ENCODE measurements around the gene POLDIP2. TPM values are rescaled to one million over a fixed set of nuclear protein-coding genes. Genes with fewer than 3 reads are reported as not detected.

POLDIP2 gene
- polyA plus RNA-seq, 1 of the 3 experiments (the other 2 are of a cell fraction): 98.1 TPM

DNA sequence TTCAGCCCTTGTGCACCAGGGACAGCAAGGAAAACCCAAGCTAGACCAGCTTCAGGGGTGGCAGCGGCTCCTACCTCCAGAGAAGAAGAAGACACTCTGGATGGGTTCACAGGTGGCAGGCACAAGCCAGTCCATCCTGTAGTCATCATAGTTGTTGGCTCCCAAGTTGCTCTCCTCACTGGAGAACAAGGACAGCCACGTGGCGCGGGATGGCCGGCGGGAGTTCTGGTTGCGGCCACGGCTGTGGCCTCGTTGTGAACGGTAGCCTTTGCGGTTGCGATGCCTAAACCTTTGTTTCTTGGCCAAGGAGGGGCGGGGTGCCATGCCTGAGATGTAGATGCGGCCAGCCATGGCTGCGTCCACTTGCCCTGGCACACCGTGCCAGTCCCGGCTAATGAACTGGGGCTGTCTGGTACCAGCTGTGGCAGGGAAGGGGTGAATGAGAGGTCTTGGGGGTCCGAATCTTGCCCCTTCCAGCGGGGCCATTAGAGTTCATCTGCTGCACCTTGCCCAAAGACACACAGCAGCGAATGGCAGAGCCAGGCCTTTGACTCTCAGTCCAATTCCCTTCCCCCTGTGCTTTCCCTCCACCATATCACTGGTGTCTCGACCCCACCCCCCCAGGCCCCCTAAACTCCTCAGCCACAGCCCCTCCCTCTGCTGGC is 10.4 kb upstream of the POLDIP2 start:
- peaks cover 4% of the 10 kb centered on the region; the same call in 1 of the 2 replicates for H3K79me2 ChIP-seq (ENCODE audit: insufficient read depth)
- no peak for TF ChIP-seq MEF2A (IDR thresholded peaks at IDR 0.05; ENCODE audit: borderline replicate concordance, low read depth)
- no peak for TF ChIP-seq ELF1 (IDR thresholded peaks at IDR 0.05)
- no peak for TF ChIP-seq GATA2 (CRISPR knock-in tag; IDR thresholded peaks at IDR 0.05)
- TF ChIP-seq EP300 (IDR thresholded peaks at IDR 0.05; ENCODE audit: borderline replicate concordance in 1 of 2, low read depth in 1 of 2, low read length in 1 of 2): no peak
- no peak for TF ChIP-seq FOXM1 (IDR thresholded peaks at IDR 0.05; ENCODE audit: low read depth)
- no peak for TF ChIP-seq POLR2AphosphoS5 (IDR thresholded peaks at IDR 0.05; ENCODE audit: low read depth, low read length)
- no peak for TF ChIP-seq FOSL2 (IDR thresholded peaks at IDR 0.05; ENCODE audit: borderline replicate concordance, low read depth)
- TF ChIP-seq RXRA (IDR thresholded peaks at IDR 0.05; ENCODE audit: borderline replicate concordance, low read depth): no peak
- TF ChIP-seq, protein P1, sequence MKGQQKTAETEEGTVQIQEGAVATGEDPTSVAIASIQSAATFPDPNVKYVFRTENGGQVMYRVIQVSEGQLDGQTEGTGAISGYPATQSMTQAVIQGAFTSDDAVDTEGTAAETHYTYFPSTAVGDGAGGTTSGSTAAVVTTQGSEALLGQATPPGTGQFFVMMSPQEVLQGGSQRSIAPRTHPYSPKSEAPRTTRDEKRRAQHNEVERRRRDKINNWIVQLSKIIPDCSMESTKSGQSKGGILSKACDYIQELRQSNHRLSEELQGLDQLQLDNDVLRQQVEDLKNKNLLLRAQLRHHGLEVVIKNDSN (IDR thresholded peaks at IDR 0.05; ENCODE audit: borderline replicate concordance, low read depth): no peak
- no peak overlapping the region for H3K4me3 ChIP-seq (ENCODE audit: low read depth in 2 of 2, low read length in 1 of 2)
- no peak overlapping the region for H3K4me2 ChIP-seq
- peaks cover 21% of the 10 kb centered on the region for H3F3A ChIP-seq (replicated peaks; ENCODE audit: insufficient read depth)
- no peaks in the 10 kb centered on the region for H3K9me3 ChIP-seq
- ChIA-PET CTCF (interaction anchor here (1.3 kb wide), 1 partner anchor 22 kb away, joined by 4 read pairs; no protein-coding TSS in a partner anchor), POLR2A (no interaction called here)
- H3K36me3 ChIP-seq (replicated peaks in 1 of 2; ENCODE audit: control insufficient read depth in 1 of 2, insufficient read depth in 2 of 2, low read length in 1 of 2): peaks cover 0 to 16% of the 10 kb centered on the region in 2 experiments
- no peak overlapping the region for H2AFZ ChIP-seq (ENCODE audit: low read depth)
- DNase-seq: no peak
- H3K4me1 ChIP-seq (ENCODE audit: control insufficient read depth in 1 of 2, insufficient read depth in 2 of 2, low read depth in 1 of 2, low read length in 1 of 2): peaks cover 7 to 18% of the 10 kb centered on the region in 2 experiments
- peaks cover 3% of the 10 kb centered on the region for H4K20me1 ChIP-seq (ENCODE audit: insufficient read depth)
- no peaks in the 10 kb centered on the region for H3K9me2 ChIP-seq
- WGBS (ENCODE audit: low lambda C conversion rate): 79% methylated on average over 6 of the region's 21 CpGs
- no peaks in the 10 kb centered on the region for H3K27me3 ChIP-seq (ENCODE audit: insufficient read depth)
- no peak overlapping the region for H3K9ac ChIP-seq
- H3K27ac ChIP-seq (ENCODE audit: low read depth in 2 of 2, low read length in 1 of 2): no peak overlapping the region

DNA sequence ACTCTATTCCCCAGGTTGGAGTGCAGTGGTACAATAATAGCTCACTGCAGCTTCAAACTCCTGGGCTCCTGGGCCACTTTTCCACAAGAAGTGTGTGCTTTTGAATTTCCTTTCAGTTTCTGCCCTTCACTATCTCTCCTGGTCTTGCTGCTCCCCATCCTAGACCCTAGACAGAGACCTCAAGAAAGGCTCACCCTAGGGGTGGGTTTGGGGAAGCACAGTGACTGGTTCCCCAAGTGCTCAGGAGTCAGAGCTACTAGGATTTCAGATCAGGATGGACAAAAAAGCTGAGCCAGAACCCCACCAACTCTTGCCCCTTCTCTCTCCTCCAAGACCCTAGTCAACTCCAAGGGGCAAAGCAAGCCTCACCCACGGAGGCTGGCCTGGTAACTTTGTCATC is 9.3 kb upstream of the POLDIP2 start:
- Histone ChIP-seq H3K9me2 (no peaks in the 10 kb centered on the region), H3F3A (replicated peaks; ENCODE audit: insufficient read depth) (peaks cover 21% of the 10 kb centered on the region), H3K4me2 (no peak overlapping the region), H3K79me2 (ENCODE audit: insufficient read depth) (no peaks in the 10 kb centered on the region), H3K27me3 (ENCODE audit: insufficient read depth) (no peaks in the 10 kb centered on the region), H4K20me1 (ENCODE audit: insufficient read depth) (no peaks in the 10 kb centered on the region), H3K4me3 (ENCODE audit: low read depth in 2 of 2, low read length in 1 of 2) (no peak overlapping the region), H3K9ac (no peak overlapping the region), H3K36me3 (replicated peaks in 1 of 2; ENCODE audit: control insufficient read depth in 1 of 2, insufficient read depth in 2 of 2, low read length in 1 of 2) (peaks cover under 1 to 21% of the 10 kb centered on the region in 2 experiments), H3K27ac (ENCODE audit: low read depth in 2 of 2, low read length in 1 of 2) (no peak overlapping the region), H3K4me1 (ENCODE audit: control insufficient read depth in 1 of 2, insufficient read depth in 2 of 2, low read depth in 1 of 2, low read length in 1 of 2) (peaks cover 7 to 15% of the 10 kb centered on the region in 2 experiments), H2AFZ (ENCODE audit: low read depth) (no peak overlapping the region), H3K9me3 (no peaks in the 10 kb centered on the region)
- TF ChIP-seq, protein P2, sequence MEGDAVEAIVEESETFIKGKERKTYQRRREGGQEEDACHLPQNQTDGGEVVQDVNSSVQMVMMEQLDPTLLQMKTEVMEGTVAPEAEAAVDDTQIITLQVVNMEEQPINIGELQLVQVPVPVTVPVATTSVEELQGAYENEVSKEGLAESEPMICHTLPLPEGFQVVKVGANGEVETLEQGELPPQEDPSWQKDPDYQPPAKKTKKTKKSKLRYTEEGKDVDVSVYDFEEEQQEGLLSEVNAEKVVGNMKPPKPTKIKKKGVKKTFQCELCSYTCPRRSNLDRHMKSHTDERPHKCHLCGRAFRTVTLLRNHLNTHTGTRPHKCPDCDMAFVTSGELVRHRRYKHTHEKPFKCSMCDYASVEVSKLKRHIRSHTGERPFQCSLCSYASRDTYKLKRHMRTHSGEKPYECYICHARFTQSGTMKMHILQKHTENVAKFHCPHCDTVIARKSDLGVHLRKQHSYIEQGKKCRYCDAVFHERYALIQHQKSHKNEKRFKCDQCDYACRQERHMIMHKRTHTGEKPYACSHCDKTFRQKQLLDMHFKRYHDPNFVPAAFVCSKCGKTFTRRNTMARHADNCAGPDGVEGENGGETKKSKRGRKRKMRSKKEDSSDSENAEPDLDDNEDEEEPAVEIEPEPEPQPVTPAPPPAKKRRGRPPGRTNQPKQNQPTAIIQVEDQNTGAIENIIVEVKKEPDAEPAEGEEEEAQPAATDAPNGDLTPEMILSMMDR (IDR thresholded peaks at IDR 0.05): peak; percentile 11; the same call in 1 of the 2 replicates
- TF ChIP-seq, protein P3, sequence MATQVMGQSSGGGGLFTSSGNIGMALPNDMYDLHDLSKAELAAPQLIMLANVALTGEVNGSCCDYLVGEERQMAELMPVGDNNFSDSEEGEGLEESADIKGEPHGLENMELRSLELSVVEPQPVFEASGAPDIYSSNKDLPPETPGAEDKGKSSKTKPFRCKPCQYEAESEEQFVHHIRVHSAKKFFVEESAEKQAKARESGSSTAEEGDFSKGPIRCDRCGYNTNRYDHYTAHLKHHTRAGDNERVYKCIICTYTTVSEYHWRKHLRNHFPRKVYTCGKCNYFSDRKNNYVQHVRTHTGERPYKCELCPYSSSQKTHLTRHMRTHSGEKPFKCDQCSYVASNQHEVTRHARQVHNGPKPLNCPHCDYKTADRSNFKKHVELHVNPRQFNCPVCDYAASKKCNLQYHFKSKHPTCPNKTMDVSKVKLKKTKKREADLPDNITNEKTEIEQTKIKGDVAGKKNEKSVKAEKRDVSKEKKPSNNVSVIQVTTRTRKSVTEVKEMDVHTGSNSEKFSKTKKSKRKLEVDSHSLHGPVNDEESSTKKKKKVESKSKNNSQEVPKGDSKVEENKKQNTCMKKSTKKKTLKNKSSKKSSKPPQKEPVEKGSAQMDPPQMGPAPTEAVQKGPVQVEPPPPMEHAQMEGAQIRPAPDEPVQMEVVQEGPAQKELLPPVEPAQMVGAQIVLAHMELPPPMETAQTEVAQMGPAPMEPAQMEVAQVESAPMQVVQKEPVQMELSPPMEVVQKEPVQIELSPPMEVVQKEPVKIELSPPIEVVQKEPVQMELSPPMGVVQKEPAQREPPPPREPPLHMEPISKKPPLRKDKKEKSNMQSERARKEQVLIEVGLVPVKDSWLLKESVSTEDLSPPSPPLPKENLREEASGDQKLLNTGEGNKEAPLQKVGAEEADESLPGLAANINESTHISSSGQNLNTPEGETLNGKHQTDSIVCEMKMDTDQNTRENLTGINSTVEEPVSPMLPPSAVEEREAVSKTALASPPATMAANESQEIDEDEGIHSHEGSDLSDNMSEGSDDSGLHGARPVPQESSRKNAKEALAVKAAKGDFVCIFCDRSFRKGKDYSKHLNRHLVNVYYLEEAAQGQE (IDR thresholded peaks at IDR 0.05; ENCODE audit: low read depth, low read length): no peak
- no peak for TF ChIP-seq TCF12 (IDR thresholded peaks at IDR 0.05)
- TF ChIP-seq GABPA (IDR thresholded peaks at IDR 0.05; ENCODE audit: low read depth): no peak
- CTCF ChIA-PET: interaction anchor here (0.8 to 1.3 kb wide), 2 partner anchors 10 to 21 kb away, joined by 4 to 5 read pairs; no protein-coding TSS in a partner anchor
- POLR2A ChIA-PET: interaction anchor here (1.2 kb wide), 1 partner anchor 9 kb away, joined by 3 read pairs; the partner anchor contains the start of gene POLDIP2
- 75% methylated on average over 1 of the region's 1 CpG for WGBS (ENCODE audit: low lambda C conversion rate)
- no peak for DNase-seq

Data from SK-N-SH (cell line).